GM19372 (cell line): Measurements from ENCODE around the gene UCP3.
"Not testable (repeated sequence)": the region's sequence is repeated elsewhere in the genome, so short reads cannot be mapped to it uniquely, and the experiment has no call there.

ENCODE experiments used
- ATAC-seq: cut with Tn5 transposase; IDR thresholded peaks from one replicate; pipeline ENCODE4 v1.9.1; 2021; ENCODE audit warnings: mild to moderate bottlenecking, low read depth, moderate library complexity; ENCODE audit not compliant: unreplicated experiment

The UCP3 gene

DNA sequence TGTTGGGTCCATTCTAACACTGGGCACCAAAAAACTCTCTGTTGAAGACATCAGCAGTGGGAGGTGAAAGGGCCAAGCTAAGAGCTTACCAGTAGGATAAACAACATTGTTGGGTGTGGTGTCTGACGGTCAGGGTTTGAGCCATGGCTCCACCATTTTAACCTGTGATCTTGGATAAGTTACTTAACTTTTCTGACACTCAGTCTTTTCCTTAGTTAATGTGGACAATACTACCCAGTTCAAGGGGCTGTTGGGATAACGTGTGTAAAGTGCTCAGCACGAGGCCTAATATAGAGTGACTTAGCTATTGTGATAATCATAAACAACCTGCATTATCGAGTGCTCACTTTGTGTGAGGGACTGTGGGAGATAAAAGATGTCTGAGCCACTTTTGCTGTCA lies 6.1 kb downstream of the UCP3 start:
- no peak for ATAC-seq

DNA sequence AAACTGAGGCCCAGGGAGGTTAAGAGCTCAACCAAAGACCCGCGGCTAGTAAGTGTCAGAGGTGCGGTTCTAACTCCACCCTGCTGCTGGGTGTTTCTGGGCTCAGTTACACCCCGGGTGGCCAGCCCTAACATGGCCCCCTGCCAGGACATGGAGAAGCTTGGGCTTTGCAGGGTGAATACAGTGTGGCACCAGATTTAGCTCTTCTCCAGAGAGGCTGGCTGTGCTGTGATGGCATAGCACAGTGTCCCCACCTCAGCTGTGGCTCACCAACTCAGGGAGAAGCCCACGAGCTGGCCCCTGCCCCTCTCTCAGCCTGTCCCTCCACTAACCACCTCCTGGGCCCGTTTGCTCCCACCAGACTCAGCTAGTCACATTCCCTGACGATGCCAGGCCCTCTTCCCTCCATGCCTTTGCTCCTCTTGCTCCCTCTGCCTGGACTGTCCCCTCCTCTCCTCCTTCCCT lies 7.0 kb downstream of the UCP3 start:
- no peak for ATAC-seq

DNA sequence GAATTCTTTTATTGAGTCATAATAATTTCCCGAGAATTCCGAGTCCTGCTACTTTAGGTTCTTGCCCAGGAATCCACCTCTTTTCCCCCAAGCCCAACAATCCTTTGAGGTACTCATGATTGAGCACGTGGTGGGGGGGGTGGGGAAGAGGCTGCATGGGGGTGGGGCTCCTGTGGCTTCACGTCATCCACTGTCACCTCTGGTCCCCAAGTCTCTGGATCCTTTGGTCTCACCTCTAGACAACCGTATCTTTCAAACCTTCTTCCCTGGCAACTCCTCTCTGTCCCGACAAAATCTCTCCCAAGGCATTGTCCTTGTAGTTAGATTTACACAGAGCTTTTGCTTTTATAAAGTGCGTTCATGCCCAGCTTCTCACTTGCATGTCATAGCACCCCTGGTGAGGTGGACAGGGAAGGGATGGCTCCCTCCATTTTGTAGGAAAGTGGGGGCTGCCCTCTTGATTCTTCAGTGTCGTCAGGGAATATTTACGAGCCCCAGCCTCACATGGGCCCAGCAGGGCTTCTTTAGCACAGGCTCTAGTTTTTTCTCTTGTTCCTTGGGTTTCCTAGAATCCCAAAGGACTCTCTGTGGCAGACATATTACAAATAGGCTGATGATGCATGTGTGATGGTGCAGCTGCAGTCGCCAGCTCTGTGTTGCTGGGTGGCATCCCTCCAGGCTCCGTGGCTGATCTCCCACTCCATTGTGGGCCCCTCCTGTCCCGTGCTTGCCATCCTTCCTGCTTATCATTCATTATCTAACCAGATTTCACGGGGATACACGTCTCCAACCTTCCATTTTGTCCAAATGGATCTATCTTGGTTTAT lies 8.4 kb downstream of the UCP3 start:
- ATAC-seq = no peak

DNA sequence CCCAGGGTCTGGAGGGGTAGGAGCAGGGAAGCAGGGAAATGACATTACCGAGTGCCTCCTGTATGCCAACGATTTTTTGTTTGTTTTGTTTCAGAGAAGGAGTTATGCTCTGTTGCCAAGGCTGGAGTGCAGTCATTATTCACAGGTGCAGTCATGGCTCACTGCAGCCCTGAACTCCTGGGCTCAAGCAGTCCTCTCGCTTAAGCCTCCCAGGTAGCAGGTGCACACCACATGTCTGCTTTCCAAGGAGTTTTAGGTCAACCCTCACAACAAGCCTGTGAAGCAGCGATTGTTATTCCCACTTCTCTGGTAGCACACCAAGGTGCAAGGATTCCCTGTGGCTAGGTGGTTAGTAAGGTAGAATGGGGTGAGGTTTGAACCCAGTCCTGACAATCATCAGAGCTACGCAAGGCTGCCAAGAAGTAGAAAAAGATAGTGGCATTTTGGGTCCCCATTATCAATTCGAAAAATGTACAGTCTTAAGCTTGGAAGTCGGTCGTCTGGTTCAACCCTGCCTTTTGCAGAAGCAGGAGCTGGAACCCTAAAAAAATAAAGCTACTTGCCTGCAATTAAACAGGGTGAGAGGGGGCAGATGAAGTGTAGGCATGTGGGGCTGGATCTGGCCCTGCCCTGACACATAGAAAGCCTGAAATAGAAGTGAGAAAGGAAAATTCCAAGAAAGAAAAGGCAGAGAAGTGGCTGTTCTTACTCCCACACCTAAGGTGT lies 9.1 kb downstream of the UCP3 start:
- ATAC-seq = no peak

DNA sequence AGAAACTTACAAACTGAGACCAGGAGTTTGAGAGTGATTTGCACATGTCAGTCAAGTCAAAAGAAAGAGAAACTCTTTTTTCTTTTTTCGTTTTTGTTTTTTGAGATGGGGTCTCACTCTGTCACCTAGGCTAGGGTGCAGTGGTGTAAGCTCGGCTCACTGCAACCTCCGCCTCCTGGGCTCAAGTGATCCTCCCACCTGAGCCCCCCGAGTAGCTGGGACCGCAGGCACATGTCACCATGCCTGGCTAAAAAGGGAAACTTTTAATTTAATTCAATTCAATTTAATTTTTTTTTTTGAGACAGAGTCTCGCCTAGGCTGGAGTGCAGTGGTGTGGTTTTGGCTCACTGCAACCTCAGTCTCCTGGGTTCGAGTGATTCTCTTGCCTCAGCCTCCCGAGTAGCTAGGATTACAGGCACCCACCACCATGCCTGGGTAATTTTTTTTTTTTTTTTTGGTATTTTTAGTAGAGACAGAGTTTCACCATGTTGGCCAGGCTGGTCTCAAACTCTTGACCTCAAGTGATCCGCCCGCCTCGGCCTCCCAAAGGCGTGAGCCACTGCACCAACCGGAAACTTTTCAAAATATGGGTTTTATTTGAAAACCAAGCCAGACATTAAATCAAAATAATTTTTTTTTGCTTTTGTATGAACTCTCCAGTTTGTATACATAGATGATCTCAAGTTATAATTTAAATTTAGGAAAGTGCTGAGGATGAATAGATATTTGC lies 9.9 kb downstream of the UCP3 start:
- no peak for ATAC-seq

DNA sequence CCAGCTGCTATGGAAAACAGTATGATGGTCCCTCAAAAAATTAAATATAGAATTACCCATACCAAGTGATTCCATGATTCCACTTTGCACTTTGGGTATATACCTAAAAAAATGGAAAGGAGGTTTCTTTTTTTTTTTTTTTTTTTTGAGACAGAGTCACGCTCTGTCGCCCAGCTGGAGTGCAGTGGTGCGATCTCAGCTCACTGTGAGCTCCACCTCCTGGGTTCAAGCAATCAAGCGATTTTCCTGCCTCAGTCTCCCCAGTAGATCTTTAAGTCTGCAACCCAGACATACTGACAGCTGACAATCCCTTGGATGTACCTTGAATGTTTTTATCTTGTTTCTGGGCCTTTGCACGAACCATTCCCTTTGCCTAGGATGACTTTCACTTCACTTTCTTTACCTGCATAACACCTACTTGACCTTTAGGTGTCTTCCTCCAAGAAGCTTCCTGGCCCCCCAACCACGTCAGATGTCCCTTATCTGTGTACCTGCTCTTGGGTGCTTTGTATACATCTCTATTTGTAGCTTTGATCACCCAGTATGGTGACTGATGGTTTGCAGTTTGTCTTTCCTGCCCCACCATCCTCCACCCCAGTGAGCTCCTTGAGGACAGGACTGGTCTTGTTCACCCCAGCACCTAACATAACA lies 11.6 kb downstream of the UCP3 start:
- no peak for ATAC-seq

DNA sequence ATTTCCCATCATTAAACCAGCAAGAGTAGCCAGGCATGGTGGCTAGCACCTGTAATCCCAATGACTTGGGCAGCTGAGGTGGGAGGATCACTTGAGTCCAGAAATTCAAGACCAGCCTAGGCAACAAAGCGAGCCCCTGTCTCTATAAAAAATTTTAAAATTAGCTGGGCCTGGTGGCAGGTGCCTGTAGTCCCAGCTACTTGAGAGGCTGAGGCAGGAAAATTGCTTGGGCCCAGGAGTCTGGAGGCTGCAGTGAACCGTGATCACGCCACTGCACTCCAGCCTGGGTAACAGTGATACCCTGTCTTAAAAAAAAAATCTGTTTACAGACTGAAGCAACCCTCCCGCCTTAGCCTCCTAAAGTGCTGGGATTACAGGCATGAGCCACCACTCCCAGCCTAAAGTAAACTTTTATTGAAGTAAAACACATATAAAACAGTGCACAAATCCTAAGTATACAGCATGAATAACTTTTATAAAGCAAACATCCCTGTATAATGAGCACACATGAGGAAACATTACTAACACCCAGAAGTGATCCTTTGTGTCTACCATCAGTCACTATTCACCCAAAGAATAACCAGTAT lies 12.6 kb downstream of the UCP3 start:
- no peak for ATAC-seq

DNA sequence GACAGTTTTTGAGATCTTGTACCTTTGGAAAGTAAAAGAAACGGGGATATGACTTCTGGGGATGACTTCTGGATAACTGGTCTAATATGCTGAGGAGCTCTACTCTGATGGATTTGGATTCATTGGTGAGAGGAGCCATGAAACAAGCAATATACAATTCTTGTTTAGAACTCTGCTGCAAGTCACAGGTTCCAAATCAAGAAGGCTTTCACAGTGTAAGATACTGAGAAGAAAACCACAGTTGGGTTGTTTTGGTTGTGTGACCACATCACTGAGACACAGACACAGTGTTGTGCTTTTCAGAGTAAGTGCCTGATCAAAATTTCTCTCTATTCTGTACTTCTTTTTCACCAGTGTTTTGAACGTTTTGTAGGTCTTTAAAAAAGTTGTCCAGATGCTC lies 13.2 kb downstream of the UCP3 start:
- no peak for ATAC-seq

DNA sequence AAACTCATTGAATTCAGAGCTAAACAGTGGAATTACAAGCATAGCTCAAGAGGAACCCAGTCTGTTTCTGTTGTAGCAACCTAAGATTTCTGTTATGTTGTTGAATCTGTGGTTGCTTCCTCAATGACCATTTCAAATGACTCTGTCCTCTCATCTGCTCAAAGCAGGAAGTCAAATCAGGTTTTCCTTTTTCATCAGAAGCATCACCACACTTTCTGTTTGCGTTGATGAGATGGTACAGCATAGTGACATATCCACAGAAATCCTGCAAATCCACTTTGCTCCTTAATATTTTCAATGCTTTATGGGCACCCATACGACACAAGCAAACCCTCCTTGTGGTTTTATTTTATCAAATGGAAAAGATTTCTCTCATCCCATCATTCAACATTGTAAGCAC lies 13.6 kb downstream of the UCP3 start:
- peak; percentile 57 for ATAC-seq

DNA sequence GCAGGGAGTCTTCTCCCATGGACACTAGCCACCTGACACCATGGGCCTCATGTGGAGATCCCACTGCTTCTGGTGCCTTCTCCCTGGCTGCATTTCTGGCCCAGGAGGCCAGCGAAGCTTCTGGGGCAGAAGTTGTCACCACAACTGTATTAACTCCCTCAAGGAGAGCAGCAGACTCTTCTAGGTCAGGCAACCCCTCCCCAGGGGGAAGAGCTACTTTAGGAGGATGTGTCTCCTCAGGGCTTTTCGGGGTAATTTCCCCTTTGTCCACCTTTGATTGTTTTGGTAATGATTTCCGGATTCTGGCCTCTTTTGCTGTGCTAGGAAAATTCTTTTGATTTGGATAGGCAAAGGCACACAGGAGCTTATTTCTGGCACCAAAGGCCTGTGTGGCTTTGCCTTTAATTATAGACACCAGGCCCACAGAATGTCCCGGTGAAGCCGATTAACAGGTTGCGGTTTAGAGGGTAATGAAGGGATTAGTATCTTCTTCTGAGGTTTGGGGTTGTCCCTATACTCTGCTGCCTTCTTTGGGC lies 17.3 kb downstream of the UCP3 start:
- ATAC-seq = no peak

DNA sequence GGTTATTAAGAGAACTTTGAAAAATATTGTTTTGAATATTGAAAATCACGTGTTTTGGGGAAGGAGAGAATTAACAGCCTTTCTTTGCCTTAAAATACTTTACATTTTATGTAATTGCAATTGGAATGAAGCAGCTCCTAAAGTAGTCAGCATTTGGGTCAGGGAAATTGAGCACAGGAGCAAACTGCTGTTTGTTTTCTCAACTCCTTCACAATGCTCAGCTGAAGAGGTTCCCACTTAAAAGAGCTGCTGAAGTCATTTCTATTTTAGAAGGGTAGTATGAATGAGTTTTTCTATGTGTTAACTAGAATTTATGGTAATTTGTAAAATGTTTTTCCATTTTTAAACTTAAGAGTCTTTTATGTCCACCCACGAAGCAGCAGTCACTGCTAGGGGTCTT lies 18.2 kb downstream of the UCP3 start:
- ATAC-seq = no peak

DNA sequence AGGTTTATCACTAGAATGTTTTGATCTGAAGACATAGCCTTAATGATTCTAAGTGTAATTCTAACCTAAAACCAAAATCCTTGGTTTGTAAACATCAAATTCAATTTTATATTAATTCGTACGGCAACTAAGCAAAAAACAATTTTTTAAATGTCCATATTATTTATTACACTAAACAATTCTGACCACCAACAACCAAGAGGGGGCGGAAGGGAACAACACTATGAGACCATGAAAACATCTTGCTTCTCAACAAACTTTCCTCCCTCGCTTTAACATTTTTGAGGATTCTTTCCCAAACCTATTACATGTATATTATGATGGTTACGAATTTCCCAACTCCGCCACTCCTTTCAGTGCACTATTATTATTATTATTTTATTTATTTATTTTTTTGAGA lies 19.7 kb downstream of the UCP3 start:
- ATAC-seq = no peak

DNA sequence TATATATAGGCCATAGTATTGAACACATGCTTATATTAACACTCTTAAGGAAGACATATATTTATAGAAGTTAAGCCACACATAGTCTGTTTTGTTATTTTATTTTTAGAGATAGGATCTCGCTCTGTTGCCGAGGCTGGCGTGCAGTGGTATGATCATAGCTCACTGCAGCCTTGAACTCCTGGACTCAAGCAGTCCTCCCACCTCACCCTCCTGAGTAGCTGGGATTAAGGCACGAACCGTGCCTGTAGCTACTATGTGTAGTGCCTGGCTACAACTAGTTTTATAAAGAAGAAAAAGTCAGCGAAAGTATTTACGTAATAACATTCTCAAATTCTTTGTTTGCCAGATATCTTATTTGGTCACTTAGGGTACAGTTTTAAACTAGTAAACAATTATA lies 20.7 kb downstream of the UCP3 start:
- no peak for ATAC-seq

DNA sequence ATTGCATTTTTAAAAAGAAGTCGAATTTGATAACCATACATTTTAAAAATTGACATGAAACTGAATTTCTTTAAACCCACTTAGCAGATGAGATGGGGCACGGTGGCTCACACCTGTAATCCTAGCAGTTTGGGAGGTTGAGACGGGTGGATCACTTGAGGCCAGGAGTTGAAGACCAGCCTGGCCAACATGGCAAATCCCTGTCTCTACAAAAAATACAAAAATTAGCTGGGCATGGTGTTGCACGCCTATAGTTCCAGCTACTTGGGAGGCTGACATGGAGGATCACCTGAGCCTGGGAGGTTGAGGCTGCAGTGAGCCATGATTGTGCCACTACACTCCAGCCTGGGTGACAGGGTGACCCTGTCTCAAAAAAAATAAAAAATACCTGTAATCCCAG lies 23.2 kb downstream of the UCP3 start:
- ATAC-seq = not testable (repeated sequence)

DNA sequence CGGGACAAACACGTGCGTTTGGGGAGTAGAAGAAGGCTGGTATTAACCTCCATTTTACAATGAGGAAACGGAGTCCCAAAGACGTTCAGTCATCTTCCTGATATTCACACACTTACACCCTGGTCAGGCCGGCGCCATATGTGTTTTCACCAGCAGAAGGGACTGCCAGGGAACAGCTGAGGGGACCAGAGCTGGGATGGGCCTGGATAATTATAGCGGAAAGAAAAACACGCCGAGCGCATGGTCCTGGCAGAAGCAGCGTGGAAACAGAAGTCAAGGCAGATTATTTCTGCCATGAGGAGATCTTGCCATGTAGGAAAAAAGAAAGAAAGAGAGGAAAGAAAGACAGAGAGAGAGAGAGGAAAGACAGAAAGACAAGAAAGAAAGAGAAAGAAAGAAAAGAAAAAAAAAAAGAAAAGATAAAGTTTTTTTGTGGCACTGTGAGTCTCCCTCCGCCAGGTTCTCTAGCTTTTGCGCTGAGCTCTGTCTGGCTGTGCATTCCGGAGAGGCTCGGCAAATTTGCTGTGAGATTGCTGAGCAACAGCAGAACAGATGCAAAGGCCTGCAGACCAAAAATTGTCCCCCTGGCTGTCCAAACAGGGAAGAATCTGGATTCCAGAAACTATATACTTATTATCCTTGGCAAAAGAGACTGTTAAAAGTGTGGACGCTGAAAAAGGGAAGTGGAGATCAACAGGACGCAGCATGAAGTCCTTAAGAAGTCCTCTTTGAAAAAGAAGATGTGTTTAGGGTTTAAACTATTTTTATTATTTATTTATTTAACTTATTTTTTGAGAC lies 24.9 kb downstream of the UCP3 start:
- ATAC-seq = no peak

DNA sequence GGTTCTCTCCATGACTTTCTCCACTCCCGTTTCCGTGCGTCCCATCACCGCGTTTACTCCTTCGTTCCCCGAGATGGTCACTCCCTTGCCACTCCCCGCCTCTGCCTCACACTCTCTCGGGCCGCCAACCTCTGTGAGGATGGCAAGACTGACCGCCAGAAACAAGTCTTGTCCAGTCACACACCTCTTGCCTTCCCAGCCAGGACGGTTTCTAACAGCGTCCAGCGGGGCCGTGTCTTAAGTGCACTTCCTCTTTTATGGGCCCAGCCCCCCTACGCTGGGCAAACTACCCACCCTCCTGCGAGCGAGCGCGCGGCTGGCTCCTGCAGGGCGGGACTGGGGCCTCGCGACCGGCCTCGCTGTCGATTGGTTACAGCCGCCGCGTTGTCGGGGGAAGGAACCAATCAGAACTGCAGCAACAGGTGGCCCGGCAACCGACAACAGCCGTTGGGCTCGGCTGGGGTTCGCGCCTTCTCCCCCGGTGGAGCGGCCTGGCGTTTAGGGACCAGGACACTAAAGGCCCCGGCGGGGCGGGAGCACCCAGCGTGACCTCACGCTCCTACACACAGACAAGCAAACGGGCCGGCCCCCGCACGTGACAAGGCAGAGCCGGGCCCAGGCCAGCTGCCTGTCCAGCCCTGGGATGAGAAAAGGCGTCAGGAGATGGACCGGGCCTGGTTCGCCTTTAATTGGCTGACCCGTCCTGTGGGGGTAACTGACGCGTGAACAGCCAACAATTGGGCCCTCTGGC lies 25.7 kb downstream of the UCP3 start:
- peak; percentile 63 for ATAC-seq

DNA sequence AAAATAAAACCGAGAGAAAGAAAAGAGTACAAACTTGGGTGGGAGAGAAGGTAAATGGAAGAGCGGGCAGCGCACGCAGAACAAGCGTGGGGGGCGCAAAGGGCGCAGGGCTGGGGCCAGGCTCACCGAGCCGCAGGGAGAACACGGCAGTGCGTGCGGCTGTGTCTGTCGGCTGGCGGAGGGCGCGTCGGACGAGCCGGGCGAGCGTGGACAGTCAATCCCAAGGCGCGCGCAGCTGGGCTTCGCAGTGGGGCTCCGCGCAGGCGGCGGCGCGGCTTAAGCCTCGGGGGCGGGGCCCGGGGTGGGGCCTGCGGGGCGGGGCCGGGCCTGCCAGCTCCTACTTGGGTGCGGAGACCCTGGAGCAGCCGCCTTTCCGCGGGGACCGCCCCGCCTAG lies 26.3 kb downstream of the UCP3 start, which contains the start of gene UCP2:
TSS of gene UCP2 (minus strand) at position 249 of the 395 bp plus-strand sequence. CDS start 4,465 bp downstream, outside the sequence.
- peak; percentile 44 for ATAC-seq

DNA sequence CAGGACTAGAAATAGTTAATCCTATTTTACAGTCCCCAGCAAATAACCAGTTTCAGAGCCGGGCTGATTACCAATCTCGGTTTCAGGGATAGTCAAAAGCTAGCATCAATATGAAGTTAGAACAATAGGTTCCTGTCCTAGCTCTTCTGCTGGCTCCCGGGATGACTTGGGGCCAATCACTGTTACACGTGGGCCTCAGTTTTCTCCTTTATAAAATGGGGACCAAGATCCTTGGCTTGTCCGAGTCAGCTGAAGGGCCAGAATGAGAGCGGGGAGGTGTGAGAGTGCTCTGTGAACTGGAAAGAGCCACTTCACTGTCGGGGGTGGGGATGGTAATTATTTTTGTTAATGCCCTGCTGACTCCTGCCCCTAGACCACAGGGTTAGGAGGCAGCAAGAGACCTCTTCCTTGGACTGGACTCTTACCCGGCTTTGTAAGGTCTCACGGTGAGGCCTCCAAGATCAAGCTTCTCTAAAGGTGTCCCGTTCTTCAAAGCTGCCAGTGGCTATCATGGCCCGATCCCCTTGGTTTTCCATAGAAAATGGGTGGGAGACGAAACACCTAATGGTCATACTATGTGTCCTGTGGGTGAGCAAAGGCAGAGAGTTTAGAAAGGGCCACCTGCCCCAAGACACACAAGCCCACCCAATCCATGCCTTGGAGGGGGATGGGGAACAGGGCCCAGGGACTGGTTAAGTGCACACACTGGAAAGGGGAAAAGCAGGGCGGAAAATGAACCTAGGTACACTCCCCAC lies 27.7 kb downstream of the UCP3 start:
- no peak for ATAC-seq
